ENCODE measurements around the gene LETM1. TPM values are rescaled to one million over a fixed set of nuclear protein-coding genes. Genes with fewer than 3 reads are reported as not detected.

LETM1 gene
- total and polyA plus RNA-seq, 2 experiments from 2014 or later: 22.5 to 53.3 TPM

DNA sequence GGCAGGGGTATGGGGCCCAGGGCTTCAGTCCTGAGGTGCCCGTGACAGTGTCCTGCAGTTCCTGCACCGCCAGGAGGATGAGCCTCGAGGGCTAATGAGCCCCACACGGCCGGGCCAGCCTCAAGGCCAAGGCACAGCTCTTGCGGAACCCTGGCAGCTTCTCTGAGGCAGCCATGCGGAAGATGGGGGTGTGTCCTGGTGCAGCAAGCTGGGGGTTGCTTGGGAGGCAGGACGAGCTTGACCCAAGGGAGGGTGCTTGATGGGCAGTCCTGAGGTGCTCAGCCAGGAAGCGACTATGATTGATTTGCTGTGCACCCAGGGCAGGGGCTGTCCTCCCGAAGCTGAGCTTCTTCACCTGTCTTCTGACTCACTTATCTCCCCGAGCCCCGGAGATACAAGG lies 72.0 kb downstream of the LETM1 start:
- no peaks in the 10 kb centered on the region for H3K36me3 ChIP-seq
- no peaks in the 10 kb centered on the region for H3K9me3 ChIP-seq (ENCODE audit: low read depth)
- H3K4me1 ChIP-seq (ENCODE audit: low read depth): peaks cover 39% of the 10 kb centered on the region
- H3K4me3 ChIP-seq: no peak overlapping the region
- no peak for DNase-seq (ENCODE audit: low read depth in 1 of 2, low spot score in 1 of 2)
- TF ChIP-seq, protein P1, sequence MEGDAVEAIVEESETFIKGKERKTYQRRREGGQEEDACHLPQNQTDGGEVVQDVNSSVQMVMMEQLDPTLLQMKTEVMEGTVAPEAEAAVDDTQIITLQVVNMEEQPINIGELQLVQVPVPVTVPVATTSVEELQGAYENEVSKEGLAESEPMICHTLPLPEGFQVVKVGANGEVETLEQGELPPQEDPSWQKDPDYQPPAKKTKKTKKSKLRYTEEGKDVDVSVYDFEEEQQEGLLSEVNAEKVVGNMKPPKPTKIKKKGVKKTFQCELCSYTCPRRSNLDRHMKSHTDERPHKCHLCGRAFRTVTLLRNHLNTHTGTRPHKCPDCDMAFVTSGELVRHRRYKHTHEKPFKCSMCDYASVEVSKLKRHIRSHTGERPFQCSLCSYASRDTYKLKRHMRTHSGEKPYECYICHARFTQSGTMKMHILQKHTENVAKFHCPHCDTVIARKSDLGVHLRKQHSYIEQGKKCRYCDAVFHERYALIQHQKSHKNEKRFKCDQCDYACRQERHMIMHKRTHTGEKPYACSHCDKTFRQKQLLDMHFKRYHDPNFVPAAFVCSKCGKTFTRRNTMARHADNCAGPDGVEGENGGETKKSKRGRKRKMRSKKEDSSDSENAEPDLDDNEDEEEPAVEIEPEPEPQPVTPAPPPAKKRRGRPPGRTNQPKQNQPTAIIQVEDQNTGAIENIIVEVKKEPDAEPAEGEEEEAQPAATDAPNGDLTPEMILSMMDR (IDR thresholded peaks at IDR 0.05; ENCODE audit: low read depth, low read length): no peak
- no peaks in the 10 kb centered on the region for H3K27me3 ChIP-seq
- H3K27ac ChIP-seq: peak overlapping the region; percentile 89

GRCh38 chr4:1783015-1783414 lies 72.9 kb downstream of the LETM1 start:
- H3K36me3 ChIP-seq: no peaks in the 10 kb centered on the region
- H3K9me3 ChIP-seq (ENCODE audit: low read depth): no peaks in the 10 kb centered on the region
- no peak for DNase-seq (ENCODE audit: low read depth in 1 of 2, low spot score in 1 of 2)
- TF ChIP-seq, protein P1 (IDR thresholded peaks at IDR 0.05; ENCODE audit: low read depth, low read length): no peak
- H3K4me3 ChIP-seq: no peak overlapping the region
- H3K4me1 ChIP-seq (ENCODE audit: low read depth): peaks cover 39% of the 10 kb centered on the region
- H3K27ac ChIP-seq: no peak overlapping the region
- no peaks in the 10 kb centered on the region for H3K27me3 ChIP-seq

DNA sequence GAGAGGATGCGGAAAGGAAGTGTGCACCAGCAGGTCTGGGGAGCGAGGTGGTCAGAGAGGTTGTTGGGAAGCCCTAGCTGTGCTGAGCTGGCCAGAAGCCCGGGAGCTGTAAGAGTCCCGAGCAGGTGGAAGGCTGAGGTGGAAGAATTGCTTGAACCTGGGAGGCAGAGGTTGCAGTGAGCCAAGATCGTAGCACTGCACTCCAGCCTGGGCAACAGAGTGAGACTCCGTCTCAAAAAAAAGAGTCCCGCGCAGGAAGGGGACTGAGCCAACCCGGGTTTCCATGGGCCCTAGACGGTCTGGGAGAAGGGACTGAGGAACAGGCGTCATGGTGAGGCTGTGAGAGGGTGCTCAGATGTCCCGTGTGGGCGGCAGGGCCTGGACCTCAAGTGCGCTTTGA lies 75.5 kb downstream of the LETM1 start:
- no peak overlapping the region for H3K4me3 ChIP-seq
- TF ChIP-seq, protein P1 (IDR thresholded peaks at IDR 0.05; ENCODE audit: low read depth, low read length): no peak
- H3K27ac ChIP-seq: no peak overlapping the region
- H3K9me3 ChIP-seq (ENCODE audit: low read depth): no peaks in the 10 kb centered on the region
- DNase-seq (ENCODE audit: low read depth in 1 of 2, low spot score in 1 of 2): no peak
- H3K27me3 ChIP-seq: no peaks in the 10 kb centered on the region
- H3K36me3 ChIP-seq: no peaks in the 10 kb centered on the region
- H3K4me1 ChIP-seq (ENCODE audit: low read depth): peaks cover 26% of the 10 kb centered on the region

DNA sequence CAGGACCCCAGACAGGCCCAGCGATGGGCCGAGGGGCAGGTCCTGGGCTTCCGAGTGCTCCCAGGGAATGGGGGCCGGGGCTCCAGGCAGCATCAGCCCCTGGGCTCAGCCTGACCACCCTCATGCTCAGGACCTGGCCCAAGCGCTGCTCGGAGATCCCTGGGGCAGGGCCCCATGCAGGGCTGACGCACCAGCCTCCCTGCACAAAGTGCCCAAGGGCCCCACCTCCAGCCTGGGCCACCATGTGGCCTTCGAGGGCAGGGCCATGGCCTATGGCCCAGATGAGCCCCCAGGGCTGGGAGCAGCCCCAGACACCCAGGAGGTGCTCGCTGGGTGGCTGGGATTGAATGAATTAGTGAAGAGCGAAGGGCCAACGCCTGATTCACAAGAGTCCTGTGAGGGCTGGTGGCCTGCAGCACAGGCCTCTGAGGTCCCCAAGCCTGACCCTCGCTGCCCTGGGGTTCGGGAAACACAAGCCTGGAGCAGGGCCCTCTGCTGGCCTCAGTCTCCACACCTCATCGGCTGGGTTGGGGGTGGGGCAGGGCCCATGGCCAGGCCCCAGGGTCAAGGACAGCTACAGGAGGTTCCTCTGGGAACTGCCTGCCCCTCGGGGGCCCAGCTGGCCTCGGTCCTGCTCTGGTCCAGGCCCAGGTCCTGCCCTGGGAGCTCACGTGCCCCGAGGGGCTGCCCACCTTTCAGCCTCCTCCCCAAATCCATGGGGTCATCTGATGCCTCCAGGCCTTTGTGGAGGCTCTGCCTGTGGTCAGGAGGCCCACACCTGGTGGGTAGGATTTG lies 76.2 kb downstream of the LETM1 start:
- H3K4me3 ChIP-seq: no peak overlapping the region
- no peak for DNase-seq (ENCODE audit: low read depth in 1 of 2, low spot score in 1 of 2)
- H3K4me1 ChIP-seq (ENCODE audit: low read depth): peaks cover 21% of the 10 kb centered on the region
- no peaks in the 10 kb centered on the region for H3K27me3 ChIP-seq
- no peaks in the 10 kb centered on the region for H3K9me3 ChIP-seq (ENCODE audit: low read depth)
- H3K27ac ChIP-seq: no peak overlapping the region
- no peaks in the 10 kb centered on the region for H3K36me3 ChIP-seq
- TF ChIP-seq, protein P1 (IDR thresholded peaks at IDR 0.05; ENCODE audit: low read depth, low read length): no peak

DNA sequence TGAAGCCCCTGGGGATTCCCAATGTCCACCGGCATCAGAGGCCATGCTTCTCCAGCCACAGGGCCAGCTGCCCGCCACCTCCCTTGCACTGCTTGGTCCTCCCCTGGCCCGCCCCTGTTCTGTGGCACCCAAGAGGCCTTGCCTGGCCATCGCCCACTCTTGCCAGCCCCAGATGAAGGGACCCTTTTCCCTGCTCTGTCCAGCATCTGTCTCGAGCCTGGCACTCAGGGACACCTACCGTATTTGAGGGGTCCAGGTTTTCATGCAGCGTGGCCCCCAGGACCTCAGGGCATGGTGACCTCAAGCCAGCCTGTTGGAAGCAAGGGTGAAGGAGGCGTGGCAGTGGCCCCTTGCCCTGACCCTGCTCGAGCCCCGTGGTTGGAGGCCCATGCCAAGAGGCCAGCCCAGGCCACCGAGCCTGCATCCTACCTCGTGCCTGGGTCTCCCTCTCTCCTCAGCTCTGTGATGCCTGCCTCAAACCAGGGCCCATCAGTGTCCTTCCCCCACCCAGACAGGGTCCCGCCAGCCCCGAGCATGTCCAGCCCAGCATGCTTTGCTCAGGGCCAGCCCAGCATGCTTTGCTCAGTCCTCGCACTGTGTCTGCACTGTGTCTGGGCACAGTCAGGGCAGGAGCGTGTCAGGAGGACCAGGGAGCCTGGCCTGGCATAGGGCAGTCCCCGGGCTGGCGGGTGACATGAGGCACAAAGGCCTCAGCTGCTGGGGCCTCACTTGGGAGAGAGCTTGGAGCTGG lies 77.1 kb downstream of the LETM1 start:
- H3K36me3 ChIP-seq: no peaks in the 10 kb centered on the region
- H3K4me1 ChIP-seq (ENCODE audit: low read depth): peaks cover 14% of the 10 kb centered on the region
- H3K4me3 ChIP-seq: no peak overlapping the region
- DNase-seq (ENCODE audit: low read depth in 1 of 2, low spot score in 1 of 2): no peak
- no peaks in the 10 kb centered on the region for H3K9me3 ChIP-seq (ENCODE audit: low read depth)
- TF ChIP-seq, protein P1 (IDR thresholded peaks at IDR 0.05; ENCODE audit: low read depth, low read length): no peak
- no peaks in the 10 kb centered on the region for H3K27me3 ChIP-seq
- no peak overlapping the region for H3K27ac ChIP-seq
